ENCODE data around the gene KIF13A. TPM values are rescaled to one million over a fixed set of nuclear protein-coding genes. Genes with fewer than 3 reads are reported as not detected.
"Not testable (repeated sequence)": the region's sequence is repeated elsewhere in the genome, so short reads cannot be mapped to it uniquely, and the experiment has no call there.

Gene KIF13A
- total RNA-seq, 1 donor from 2014 or later: 44.4 TPM

- DNase-seq (ENCODE audit: low spot score, unreplicated experiment): no peak
- TF ChIP-seq, protein P1, sequence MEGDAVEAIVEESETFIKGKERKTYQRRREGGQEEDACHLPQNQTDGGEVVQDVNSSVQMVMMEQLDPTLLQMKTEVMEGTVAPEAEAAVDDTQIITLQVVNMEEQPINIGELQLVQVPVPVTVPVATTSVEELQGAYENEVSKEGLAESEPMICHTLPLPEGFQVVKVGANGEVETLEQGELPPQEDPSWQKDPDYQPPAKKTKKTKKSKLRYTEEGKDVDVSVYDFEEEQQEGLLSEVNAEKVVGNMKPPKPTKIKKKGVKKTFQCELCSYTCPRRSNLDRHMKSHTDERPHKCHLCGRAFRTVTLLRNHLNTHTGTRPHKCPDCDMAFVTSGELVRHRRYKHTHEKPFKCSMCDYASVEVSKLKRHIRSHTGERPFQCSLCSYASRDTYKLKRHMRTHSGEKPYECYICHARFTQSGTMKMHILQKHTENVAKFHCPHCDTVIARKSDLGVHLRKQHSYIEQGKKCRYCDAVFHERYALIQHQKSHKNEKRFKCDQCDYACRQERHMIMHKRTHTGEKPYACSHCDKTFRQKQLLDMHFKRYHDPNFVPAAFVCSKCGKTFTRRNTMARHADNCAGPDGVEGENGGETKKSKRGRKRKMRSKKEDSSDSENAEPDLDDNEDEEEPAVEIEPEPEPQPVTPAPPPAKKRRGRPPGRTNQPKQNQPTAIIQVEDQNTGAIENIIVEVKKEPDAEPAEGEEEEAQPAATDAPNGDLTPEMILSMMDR (IDR thresholded peaks at IDR 0.05; ENCODE audit: unreplicated experiment): no peak
- no peaks in the 10 kb centered on the region for H3K27me3 Mint-ChIP-seq
- H3K27ac Mint-ChIP-seq: no peak overlapping the region
- no peak overlapping the region for H3K4me3 Mint-ChIP-seq (ENCODE audit: low read depth)
- H3K36me3 Mint-ChIP-seq (ENCODE audit: insufficient read depth): no peaks in the 10 kb centered on the region
- H3K4me1 Mint-ChIP-seq (ENCODE audit: low read depth): peaks cover 5% of the 10 kb centered on the region
- H3K9me3 Mint-ChIP-seq (ENCODE audit: low read depth): no peaks in the 10 kb centered on the region
Measured at GRCh38 chr6:17919496-17919895, 67.9 kb downstream of the KIF13A start.

GRCh38 chr6:17917837-17918763, 69.3 kb downstream of the KIF13A start:
- Mint-ChIP-seq H3K27me3 (no peaks in the 10 kb centered on the region), H3K27ac (no peak overlapping the region), H3K9me3 (ENCODE audit: low read depth) (no peaks in the 10 kb centered on the region), H3K36me3 (ENCODE audit: insufficient read depth) (no peaks in the 10 kb centered on the region), H3K4me1 (ENCODE audit: low read depth) (peaks cover 2% of the 10 kb centered on the region), H3K4me3 (ENCODE audit: low read depth) (no peak overlapping the region)
- DNase-seq (ENCODE audit: low spot score, unreplicated experiment): no peak
- TF ChIP-seq, protein P1 (IDR thresholded peaks at IDR 0.05; ENCODE audit: unreplicated experiment): no peak

DNA sequence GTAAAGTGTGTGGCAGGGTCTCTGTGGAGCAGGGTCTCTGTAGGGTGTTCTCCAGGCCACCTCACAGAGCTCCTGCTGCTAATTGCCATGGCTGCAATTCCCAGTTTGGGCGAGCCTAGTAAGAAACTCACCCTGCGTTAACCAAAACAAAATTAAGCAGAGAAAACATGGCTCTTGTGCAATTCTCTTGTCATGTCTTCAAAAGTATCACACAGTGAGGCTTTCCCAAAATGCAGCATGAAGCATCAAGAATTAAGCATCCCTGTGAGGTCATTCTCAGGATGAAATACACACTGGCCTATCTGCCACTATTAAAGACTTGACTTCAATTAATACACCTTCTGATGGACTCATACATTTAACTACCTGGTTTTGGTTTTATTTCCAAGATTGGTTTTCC, 72.8 kb downstream of the KIF13A start:
- no peak for DNase-seq (ENCODE audit: low spot score, unreplicated experiment)
- H3K4me3 Mint-ChIP-seq (ENCODE audit: low read depth): no peak overlapping the region
- H3K27ac Mint-ChIP-seq: no peak overlapping the region
- peaks cover 2% of the 10 kb centered on the region for H3K4me1 Mint-ChIP-seq (ENCODE audit: low read depth)
- TF ChIP-seq, protein P1 (IDR thresholded peaks at IDR 0.05; ENCODE audit: unreplicated experiment): no peak
- H3K9me3 Mint-ChIP-seq (ENCODE audit: low read depth): no peaks in the 10 kb centered on the region
- H3K27me3 Mint-ChIP-seq: no peaks in the 10 kb centered on the region
- no peaks in the 10 kb centered on the region for H3K36me3 Mint-ChIP-seq (ENCODE audit: insufficient read depth)

DNA sequence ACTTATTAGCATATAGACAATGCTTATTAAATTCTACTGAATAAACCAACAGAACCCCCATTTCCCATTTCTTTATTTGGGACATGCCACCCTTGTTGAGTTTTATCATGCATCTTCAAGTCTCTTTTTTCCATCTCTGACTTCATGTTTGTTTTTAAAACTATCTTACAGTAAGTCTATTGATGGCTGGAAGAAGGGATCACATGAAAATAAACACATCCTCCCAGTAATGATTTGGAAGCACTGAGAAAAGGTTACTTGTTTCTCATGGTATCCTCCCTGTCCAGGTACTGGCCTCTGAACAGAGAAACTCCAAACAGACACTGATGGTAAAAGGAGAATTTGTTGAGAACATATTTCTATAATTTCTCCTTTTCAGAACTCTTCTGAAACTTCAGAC, 74.9 kb downstream of the KIF13A start:
- H3K36me3 Mint-ChIP-seq (ENCODE audit: insufficient read depth): no peaks in the 10 kb centered on the region

GRCh38 chr6:17911656-17912055, 75.8 kb downstream of the KIF13A start:
- H3K36me3 Mint-ChIP-seq (ENCODE audit: insufficient read depth); H3K9me3 Mint-ChIP-seq (ENCODE audit: low read depth); H3K4me1 Mint-ChIP-seq (ENCODE audit: low read depth); H3K27ac Mint-ChIP-seq; DNase-seq (ENCODE audit: low spot score, unreplicated experiment); H3K27me3 Mint-ChIP-seq; H3K4me3 Mint-ChIP-seq (ENCODE audit: low read depth): not testable (repeated sequence)

More for the DNA sequence above, 74.9 kb downstream of the KIF13A start:
- DNase-seq (ENCODE audit: low spot score, unreplicated experiment): no peak
- no peak overlapping the region for H3K4me3 Mint-ChIP-seq (ENCODE audit: low read depth)
- peaks cover under 1% of the 10 kb centered on the region for H3K4me1 Mint-ChIP-seq (ENCODE audit: low read depth)
- H3K27ac Mint-ChIP-seq: no peak overlapping the region
- TF ChIP-seq, protein P1 (IDR thresholded peaks at IDR 0.05; ENCODE audit: unreplicated experiment): no peak
- no peaks in the 10 kb centered on the region for H3K27me3 Mint-ChIP-seq
- H3K9me3 Mint-ChIP-seq (ENCODE audit: low read depth): peaks cover 4% of the 10 kb centered on the region

- Mint-ChIP-seq H3K4me3 (ENCODE audit: low read depth) (no peak overlapping the region), H3K9me3 (ENCODE audit: low read depth) (peaks cover 4% of the 10 kb centered on the region), H3K4me1 (ENCODE audit: low read depth) (peaks cover 3% of the 10 kb centered on the region), H3K27ac (no peak overlapping the region), H3K27me3 (no peaks in the 10 kb centered on the region), H3K36me3 (ENCODE audit: insufficient read depth) (no peaks in the 10 kb centered on the region)
- DNase-seq (ENCODE audit: low spot score, unreplicated experiment): no peak
- TF ChIP-seq, protein P1 (IDR thresholded peaks at IDR 0.05; ENCODE audit: unreplicated experiment): no peak
Measured at GRCh38 chr6:17910189-17910588, 77.2 kb downstream of the KIF13A start.
